Cardiac fibroblast (primary cell): ENCODE results near the gene SPOP.

ENCODE experiments used
- DNase-seq, 2 donors: peaks; one replicate each; pipeline versions ENCODE4 v3.0.0 to v3.0.0-alpha.2; 2010; ENCODE audit warnings: low read depth in 2 of 2
- H3K4me3 ChIP-seq, 2 donors: replicated peaks in 1 of 2; 1 replicate in 1 of 2; 2 replicates in 1 of 2; pipeline ENCODE4 v1.5.1; 2011; ENCODE audit warnings: low read depth in 2 of 2, low read length in 2 of 2, mild to moderate bottlenecking in 2 of 2, moderate library complexity in 1 of 2
- TF ChIP-seq, protein P1 (sequence below): IDR thresholded peaks from one replicate; pipeline ENCODE4 v1.5.1; 2011; ENCODE audit warnings: low read depth, mild to moderate bottlenecking, low read length, inconsistent platforms

SPOP gene

DNA sequence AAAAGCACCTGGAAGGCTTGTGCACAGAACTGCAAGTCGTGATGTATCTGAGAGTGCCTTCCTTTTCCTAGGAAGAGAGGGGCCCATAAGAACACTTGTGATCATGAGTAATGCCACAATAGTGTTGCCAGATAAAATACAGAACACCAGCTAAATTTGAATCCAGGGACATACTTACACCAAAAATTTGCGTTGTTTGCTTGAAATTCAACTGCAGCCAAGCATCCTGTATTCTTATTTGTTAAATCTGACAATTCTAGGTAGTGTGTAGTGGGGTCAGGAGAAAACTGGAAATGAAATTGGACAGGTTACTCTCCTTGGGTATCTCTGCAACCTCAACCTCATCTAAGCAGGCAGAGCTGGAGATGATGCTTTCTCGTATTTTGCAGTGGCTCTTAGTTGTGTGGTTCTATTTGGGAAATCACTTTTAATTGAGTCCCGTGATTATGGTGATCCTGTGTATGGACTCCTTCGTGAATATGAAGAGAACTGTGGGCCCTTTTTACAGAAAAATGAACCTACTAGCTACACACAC, 17.9 kb upstream of the SPOP start:
- DNase-seq, result no peak
- no peak overlapping the region for H3K4me3 ChIP-seq

DNA sequence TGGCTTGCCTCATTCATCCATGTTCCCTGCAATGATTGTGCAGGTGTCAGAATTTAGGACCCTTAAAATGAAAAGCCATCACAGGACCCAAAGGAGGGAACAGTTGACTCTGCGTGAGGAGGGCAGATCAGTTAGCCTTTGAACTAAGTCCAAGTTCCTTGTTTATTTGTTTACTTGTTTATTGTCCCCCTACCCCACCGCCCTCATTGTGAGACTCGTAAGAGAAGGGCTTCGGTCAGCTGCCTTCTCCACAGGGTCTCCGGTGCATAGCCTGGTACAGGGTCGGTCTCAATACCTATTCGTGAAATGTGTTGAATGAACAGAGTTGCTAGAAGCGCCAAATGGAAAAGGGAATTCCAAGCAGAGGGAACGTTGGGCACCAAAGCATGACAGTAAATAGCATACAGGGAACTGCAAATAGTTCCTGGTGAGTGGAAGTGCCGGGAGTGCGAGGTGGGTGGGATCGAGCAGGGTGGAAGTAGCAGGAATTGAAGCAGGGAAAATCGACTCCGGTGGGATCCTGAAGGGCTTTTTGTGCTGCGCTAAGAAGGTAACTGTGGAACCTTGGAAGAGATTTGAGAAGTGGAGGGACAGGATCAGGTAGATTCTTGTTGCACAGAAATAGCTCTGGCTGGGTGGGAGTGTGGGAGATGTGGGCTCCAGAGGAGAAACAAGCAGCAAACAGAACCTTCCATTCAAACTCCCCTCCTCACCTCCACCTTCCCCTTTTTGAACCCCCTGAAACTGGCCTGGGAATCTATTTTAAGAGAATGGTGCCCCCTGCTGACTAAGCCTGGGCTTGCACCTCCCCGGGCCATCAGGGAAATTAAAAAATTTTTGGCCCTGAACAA, 17.2 kb upstream of the SPOP start:
- H3K4me3 ChIP-seq, result no peak overlapping the region
- TF ChIP-seq, protein P1, sequence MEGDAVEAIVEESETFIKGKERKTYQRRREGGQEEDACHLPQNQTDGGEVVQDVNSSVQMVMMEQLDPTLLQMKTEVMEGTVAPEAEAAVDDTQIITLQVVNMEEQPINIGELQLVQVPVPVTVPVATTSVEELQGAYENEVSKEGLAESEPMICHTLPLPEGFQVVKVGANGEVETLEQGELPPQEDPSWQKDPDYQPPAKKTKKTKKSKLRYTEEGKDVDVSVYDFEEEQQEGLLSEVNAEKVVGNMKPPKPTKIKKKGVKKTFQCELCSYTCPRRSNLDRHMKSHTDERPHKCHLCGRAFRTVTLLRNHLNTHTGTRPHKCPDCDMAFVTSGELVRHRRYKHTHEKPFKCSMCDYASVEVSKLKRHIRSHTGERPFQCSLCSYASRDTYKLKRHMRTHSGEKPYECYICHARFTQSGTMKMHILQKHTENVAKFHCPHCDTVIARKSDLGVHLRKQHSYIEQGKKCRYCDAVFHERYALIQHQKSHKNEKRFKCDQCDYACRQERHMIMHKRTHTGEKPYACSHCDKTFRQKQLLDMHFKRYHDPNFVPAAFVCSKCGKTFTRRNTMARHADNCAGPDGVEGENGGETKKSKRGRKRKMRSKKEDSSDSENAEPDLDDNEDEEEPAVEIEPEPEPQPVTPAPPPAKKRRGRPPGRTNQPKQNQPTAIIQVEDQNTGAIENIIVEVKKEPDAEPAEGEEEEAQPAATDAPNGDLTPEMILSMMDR, result peak; percentile 91
- DNase-seq, result peak; percentile 39 to 47

More for the DNA sequence above, 17.9 kb upstream of the SPOP start:
- TF ChIP-seq, protein P1, result no peak

DNA sequence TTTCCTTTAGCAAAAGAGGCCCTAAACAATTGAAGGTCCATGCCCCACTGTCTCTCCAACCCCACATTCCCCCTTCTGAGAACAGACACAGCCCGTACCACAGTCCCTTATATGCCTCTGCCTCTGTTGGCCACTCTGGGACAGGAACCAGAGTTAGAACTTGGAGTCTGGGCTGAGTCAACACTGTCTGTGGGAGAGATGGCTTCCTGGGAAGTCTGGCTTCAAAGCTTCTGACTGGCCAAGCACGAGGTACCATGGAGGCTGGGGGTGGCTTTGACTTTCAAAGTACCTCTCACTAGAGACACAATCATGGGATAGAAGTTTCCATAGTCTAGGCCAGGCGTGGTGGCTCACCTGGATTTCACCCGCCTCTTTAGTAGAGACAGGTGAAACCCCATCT, 14.9 kb upstream of the SPOP start:
- H3K4me3 ChIP-seq, result no peak overlapping the region
- TF ChIP-seq, protein P1, result no peak
- no peak for DNase-seq

DNA sequence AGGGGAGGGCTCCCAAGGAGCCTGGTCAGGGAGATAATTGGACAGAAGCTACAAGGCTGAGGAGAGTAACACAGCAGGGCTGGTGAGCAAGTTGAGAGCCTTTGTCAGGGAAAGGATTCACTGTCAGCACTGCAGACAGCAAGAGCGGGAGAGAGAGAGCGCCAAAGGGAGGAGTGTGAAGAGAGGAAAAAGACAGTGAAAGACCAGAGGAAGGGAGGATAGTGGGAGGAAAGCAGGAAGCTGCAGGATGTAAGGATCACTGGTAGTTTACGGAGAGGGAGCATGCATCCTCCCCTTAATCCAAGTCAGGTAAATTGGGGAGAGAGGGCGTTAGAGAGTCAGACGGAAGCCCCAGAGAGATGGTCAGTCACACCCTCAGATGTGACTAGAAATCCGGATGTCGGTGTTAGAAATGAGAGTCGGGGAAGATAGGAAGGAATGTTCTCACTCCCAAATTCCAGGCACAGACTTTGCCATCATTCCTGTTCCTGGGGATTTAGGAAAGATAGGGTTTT, 13.8 kb upstream of the SPOP start:
- H3K4me3 ChIP-seq, result no peak overlapping the region
- TF ChIP-seq, protein P1, result no peak
- peak; percentile 14 to 28 for DNase-seq

DNA sequence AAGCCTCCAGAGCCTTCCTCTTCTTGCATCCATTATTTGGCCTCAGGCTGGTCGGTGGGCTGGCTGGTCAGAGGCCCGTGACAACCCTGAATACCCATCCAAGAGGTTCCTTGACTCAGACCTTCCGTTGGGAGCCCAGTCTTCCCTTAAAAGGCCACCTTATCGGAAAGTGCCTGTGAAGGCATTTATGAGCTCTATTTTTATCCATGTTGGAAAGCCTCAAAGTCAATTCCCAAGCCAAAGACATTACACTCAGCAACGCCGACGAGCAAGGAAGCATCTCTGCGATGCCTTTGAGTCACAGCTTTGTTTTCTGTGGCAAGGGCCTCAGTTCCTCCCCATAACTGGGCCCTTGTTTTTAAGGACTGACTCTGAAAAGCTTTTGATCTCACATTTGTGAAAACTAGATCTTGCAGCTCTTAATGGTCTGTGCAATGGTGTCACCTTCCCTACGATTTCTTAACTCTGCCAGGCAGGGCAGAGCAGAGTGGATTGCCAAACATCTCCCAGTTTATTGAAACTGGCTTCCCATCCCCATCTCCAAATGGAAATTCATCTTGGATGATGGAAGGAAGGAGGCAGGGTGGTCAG, 13.3 kb upstream of the SPOP start:
- DNase-seq, result peak; percentile 76 to 89
- TF ChIP-seq, protein P1, result no peak

DNA sequence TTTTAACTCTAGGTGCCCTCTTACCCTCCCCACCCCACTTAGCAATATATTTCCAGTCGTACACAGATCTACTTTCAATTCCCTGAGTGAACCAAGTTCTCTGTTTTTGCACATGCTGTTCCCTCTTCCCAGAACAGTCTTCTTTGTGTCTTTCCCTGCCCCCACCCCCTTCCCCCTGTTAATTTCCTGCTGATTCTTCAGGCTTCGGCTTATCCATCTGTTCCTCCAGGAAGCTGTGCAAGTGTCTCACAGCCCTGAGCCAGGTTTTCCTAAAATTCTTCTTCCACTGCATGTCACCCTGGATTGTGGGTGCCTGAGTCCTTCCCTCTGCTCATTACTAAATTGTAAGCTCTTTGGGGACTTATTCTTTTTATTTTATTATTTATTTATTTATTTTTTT, 12.4 kb upstream of the SPOP start:
- H3K4me3 ChIP-seq, result no peak overlapping the region
- TF ChIP-seq, protein P1, result no peak
- DNase-seq, result no peak

More for the DNA sequence above, 13.3 kb upstream of the SPOP start:
- no peak overlapping the region for H3K4me3 ChIP-seq
